ENCODE data around the gene TBC1D1. TPM values are rescaled to one million over a fixed set of nuclear protein-coding genes. Genes with fewer than 3 reads are reported as not detected.

Gene TBC1D1
- total and polyA plus RNA-seq, 12 donors, result 85.4 to 153 (median 106) TPM

DNA sequence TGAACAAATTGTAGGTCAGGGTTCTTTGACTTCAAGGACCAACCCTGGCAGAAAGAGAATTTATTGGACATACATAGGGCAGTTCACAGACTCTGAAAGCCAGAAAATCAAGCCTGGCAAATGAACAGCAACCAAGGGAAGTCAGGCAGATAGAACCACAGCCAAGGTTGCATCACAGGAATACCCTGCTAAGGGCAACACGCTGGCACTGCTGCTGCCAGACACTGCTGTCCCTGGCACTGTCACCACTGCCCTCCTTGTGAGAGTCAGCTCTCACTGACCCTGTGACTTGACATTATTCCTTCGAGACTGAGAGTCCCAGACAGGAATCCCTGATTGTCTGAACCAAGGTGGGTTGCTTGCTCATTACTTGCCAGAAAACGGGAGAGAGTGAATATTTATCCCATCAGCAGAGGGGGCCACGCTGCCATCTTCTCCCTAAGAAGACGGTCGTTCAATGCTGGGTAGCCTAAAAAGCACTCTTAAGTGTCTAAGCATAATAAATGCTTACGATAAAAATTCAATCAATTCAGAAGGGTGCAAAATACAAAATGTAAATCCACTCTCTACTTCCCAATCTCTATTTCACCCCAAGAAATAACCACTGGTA is 46.1 kb downstream of the TBC1D1 start:
- TF ChIP-seq, protein P1, sequence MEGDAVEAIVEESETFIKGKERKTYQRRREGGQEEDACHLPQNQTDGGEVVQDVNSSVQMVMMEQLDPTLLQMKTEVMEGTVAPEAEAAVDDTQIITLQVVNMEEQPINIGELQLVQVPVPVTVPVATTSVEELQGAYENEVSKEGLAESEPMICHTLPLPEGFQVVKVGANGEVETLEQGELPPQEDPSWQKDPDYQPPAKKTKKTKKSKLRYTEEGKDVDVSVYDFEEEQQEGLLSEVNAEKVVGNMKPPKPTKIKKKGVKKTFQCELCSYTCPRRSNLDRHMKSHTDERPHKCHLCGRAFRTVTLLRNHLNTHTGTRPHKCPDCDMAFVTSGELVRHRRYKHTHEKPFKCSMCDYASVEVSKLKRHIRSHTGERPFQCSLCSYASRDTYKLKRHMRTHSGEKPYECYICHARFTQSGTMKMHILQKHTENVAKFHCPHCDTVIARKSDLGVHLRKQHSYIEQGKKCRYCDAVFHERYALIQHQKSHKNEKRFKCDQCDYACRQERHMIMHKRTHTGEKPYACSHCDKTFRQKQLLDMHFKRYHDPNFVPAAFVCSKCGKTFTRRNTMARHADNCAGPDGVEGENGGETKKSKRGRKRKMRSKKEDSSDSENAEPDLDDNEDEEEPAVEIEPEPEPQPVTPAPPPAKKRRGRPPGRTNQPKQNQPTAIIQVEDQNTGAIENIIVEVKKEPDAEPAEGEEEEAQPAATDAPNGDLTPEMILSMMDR (IDR thresholded peaks at IDR 0.05), result peak in 2 of 9 donors; percentile 6 to 18
- no peaks in the 10 kb centered on the region for H3K27me3 ChIP-seq
- H3K4me1 ChIP-seq, result peaks cover 0 to 36% (median 23%) of the 10 kb centered on the region in 9 donors
- peak overlapping the region in 1 of 10 donors; percentile 3 for H3K4me3 ChIP-seq
- H3K27ac ChIP-seq, result peak overlapping the region in 7 of 10 donors; percentile 4 to 77 (median 57)
- no peaks in the 10 kb centered on the region for H3K36me3 ChIP-seq
- peak; percentile 58 to 72 for DNase-seq
- 37 to 40% methylated on average over 7 of the region's 7 CpGs for WGBS, 2 donors
- peaks cover 0 to 11% (median 0%) of the 10 kb centered on the region in 11 donors for H3K9me3 ChIP-seq
- intact Hi-C loops (cut with DNase I), result no loop called here
- peak; percentile 86 to 99 (median 97) for ATAC-seq

DNA sequence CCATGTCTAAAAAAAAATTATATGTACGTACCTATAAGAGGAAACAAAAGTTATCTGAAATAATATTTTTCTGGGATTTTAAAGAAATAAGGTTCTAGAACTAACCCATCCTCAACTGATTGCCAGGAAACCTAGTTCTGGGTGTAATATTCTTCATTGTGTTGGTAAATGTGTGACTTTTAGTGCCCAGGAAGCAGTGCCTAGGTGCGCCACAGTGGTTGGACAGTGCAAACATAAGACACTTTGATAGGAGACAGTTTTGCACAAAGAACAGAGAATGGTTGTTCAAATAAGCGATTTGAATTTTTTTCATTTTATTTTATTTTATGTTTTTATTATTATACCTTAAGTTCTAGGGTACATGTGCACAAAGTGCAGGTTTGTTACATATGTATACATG is 47.3 kb downstream of the TBC1D1 start:
- H3K27ac ChIP-seq, result no peak overlapping the region
- TF ChIP-seq, protein P1 (IDR thresholded peaks at IDR 0.05), result no peak
- ATAC-seq (no peak), DNase-seq (no peak)
- H3K27me3 ChIP-seq, result no peaks in the 10 kb centered on the region
- 76 to 96% methylated on average over 3 of the region's 3 CpGs for WGBS, 2 donors
- peaks cover 0 to 11% (median 0%) of the 10 kb centered on the region in 11 donors for H3K9me3 ChIP-seq
- no peak overlapping the region for H3K4me3 ChIP-seq
- H3K36me3 ChIP-seq, result no peaks in the 10 kb centered on the region
- intact Hi-C loops (cut with DNase I), result no loop called here
- peaks cover 0 to 32% (median 18%) of the 10 kb centered on the region in 9 donors for H3K4me1 ChIP-seq

DNA sequence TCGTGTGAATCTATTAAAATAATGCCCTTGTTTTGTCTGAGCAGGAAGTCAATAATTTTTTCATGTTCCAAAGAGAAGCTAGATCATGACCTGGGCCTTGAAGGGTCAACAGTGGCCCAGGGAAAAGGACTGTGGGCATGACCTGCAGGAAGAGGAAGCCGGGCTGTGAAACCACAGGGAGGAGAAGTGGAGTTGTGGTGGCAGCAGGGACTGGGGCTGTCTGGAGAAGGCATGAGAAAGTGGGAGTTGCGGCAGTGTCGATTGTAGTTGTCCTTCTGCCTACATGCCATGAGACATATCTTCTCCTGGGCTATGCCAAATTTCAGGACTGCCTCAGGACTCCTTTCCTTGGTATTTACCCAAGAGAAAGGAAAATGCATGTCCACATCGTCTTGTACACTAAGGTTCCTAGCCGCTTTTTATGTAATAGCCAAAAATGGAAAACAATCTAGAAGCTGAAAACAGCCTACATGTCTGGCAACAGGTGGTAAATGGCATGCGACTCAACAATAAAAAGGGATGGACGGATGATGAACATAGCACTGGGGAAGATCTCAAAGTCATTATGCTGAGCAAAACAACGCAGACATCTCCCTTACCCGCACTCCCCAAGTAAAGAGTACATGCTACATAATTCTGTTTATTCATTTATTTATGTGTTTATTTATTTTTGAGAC is 55.8 kb downstream of the TBC1D1 start:
- no peak overlapping the region for H3K4me3 ChIP-seq
- H3K36me3 ChIP-seq, result no peaks in the 10 kb centered on the region
- intact Hi-C loops (cut with DNase I), result loop anchor here in 1 of 10 donors (5.0 kb wide), 1 partner anchor 34 kb away; no protein-coding TSS in a partner anchor
- TF ChIP-seq, protein P1 (IDR thresholded peaks at IDR 0.05), result no peak
- H3K9me3 ChIP-seq, result peaks cover 0 to 6% (median 0%) of the 10 kb centered on the region in 11 donors
- WGBS, 2 donors, result 70 to 82% methylated on average over 10 of the region's 10 CpGs
- ATAC-seq (peak in 7 of 8 donors; percentile 33 to 61 (median 52)), DNase-seq (peak in 1 of 2 donors; percentile 18)
- no peak overlapping the region for H3K27ac ChIP-seq
- H3K4me1 ChIP-seq, result peaks cover 0 to 32% (median 20%) of the 10 kb centered on the region in 9 donors
- H3K27me3 ChIP-seq, result no peaks in the 10 kb centered on the region

DNA sequence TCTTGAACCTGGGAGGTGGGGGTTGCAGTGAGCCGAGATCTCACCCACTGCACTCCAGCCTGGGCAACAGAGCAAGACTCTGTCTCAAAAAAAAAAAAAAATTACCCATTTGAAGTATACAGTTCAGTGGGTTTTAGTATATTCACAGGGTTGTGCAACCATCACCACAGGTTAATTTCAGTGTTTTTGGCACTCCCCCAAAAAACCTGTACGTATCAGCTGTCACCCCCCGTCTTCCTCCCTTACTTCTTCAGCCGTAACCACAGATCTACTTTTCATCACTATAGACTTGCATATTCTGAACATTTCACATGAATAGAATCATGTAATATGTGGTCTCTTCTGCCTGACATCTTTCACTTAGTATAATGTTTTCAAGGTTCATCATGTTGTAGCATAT is 57.7 kb downstream of the TBC1D1 start:
- no peak overlapping the region for H3K4me3 ChIP-seq
- peaks cover 0 to 34% (median 20%) of the 10 kb centered on the region in 9 donors for H3K4me1 ChIP-seq
- no peak for DNase-seq
- no peaks in the 10 kb centered on the region for H3K27me3 ChIP-seq
- H3K27ac ChIP-seq, result no peak overlapping the region
- WGBS, 2 donors, result 68 to 73% methylated on average over 4 of the region's 4 CpGs
- intact Hi-C loops (cut with DNase I), result loop anchor here in 1 of 10 donors (5.0 kb wide), 1 partner anchor 36 kb away; no protein-coding TSS in a partner anchor
- no peak for ATAC-seq
- H3K36me3 ChIP-seq, result peaks cover 0 to 11% (median 0%) of the 10 kb centered on the region in 9 donors
- TF ChIP-seq, protein P1 (IDR thresholded peaks at IDR 0.05), result no peak
- no peaks in the 10 kb centered on the region for H3K9me3 ChIP-seq
